ENCODE results near the gene RAP1GAP.
"Not testable (repeated sequence)": the region's sequence is repeated elsewhere in the genome, so short reads cannot be mapped to it uniquely, and the experiment has no call there.

The RAP1GAP gene

DNA sequence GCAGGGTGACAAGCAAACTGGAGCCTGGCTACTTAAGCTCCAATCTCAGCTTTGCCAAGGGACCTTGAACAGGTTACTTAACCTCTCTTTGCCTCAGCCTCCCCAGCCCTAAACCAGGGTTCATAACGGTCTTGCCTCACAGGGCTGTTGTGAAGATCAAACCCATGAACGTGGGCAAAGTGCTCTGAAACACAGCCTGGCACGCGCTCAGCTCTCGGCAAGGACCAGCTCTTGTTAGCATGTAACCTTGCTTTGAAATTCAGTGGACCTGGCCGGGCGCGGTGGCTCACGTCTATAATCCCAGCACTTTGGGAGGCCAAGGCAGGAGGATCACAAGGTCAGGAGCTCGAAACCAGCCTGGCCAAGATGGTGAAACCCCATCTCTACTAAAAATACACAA, 24.8 kb downstream of the RAP1GAP start:
- DNase-seq (ENCODE audit: low spot score): no peak

DNA sequence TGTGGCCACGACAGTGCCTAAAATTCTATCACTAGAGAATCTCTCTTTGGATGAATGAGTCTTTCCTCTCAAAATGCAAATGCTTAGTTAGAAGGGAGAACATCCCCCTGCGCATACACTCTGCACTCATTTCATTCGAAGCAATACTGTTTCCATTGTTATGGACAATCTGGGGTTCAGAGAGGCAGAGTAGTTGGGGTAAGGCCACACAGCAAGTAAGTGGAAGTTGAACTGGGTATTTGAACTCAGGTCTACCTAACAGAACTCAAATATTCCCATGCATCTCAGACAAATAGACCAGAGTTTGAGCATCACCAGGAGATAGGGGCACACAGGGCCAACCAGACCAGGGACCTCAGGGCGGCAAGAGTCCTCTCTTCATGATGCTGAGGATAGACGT, 25.5 kb downstream of the RAP1GAP start:
- no peak for DNase-seq (ENCODE audit: low spot score)

DNA sequence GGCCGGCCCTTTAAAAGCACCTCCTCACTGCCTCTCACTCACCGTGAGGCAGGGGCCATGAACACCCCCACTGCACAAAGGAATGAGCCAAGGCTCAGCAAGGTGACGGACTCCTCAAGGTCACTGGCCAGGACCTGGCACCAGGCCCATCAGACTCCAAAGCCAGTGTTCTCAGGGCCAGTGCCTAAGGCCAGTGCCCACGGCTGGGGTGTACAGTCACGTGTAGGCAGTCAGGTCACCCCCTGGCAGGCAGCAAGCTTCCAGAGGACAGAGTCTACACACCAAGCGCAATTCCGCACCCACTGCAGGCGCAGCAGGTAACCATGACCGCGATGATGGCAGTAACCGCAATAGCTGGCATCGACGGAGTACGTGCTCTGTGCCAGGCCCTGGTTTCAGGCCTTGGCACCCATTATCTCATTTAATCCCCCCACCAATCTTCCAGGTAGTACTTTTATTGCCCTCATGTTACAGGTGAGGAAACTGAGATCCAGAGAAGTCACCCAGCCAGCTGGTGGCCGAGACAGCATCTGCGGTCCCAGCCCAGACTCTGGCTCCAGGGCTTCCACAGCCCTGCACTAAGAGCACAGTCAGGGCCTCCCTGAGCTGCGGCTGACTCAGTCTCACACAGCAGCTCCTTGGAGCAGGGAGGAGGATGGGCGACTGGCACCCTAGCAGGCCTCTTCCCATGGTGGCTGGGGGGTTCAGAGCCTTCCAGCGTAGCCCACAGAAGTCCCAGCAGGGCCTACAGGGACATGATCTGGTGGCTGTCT, 27.0 kb downstream of the RAP1GAP start:
- no peak for DNase-seq (ENCODE audit: low spot score)

DNA sequence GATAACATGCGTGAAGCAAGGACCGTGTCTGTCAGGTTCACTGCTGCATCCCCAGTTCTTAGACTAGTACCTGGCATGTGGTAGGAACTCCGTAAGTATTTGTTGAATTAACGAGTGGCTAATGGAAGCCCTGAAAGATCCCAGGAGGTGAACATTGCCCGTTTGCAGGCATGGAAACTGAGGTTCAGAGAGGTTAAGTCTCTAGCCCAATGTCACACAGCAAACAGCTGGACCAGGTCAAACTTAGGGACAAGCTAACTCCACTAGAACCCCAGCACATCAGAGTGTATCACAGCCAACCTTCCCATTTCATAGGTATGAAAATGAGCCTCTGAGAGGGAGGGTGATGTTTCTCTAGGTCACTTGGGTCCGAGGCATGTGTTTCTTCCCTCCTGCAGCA, 27.6 kb downstream of the RAP1GAP start:
- no peak for DNase-seq (ENCODE audit: low spot score)

DNA sequence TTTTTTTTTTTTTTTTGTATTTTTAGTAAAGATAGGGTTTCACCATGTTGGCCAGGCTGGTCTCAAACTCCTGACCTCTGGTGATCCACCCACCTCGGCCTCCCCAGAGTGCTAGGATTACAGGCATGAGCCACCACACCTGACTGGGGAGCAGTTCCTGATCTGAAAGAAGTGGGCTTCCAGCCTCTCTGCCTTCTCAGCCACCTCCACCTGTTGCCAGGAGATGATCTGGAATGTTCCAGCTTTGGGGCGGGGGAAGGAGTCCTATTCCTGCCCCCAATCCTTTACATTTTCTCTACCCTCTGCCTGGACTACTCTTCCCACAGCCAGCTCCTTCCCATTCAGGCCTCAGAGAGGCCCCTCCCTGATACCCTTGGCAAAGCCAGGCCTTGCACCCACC, 28.1 kb downstream of the RAP1GAP start:
- no peak for DNase-seq (ENCODE audit: low spot score)

DNA sequence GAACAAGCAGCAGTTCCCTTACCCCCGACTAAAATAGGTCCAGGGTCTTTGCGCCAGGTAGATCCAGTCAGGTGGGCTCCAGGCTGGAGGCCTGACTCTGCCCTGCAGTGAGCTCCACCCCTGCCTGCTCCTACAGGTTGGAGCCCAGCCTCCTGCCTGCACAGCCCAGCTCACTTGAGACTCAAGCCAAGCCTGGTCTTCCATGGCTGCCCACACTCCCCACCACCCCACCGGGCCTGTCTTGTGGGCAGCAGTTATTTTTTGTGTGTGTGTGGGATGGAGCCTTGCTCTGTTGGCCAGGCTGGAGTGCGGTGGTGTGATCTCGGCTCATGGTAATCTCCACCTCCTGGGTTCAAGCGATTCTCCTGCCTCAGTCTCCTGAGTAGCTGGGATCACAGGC, 28.5 kb downstream of the RAP1GAP start:
- no peak for DNase-seq (ENCODE audit: low spot score)

DNA sequence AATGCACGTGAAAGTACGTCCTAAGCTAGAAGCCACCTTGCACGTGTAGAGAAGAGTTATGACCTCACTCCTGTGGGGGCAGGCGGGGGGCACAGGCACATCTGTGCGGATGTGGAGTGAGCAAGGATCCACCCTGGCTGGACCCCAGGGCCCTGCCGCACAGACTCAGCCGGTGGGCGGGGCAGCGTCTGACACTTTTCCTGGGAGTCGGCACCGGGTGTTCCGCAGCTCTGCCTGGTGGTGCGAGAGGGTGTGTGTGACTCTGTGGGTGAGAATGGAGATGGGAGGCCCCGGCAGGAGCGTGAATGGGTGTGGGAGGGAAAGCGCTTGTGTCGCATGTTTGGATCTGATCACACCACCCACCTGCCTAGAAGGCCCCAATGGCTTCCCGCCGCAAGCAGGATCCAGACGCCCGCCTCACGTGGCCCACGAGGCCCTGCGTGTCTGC, 29.5 kb downstream of the RAP1GAP start:
- no peak for DNase-seq (ENCODE audit: low spot score)

DNA sequence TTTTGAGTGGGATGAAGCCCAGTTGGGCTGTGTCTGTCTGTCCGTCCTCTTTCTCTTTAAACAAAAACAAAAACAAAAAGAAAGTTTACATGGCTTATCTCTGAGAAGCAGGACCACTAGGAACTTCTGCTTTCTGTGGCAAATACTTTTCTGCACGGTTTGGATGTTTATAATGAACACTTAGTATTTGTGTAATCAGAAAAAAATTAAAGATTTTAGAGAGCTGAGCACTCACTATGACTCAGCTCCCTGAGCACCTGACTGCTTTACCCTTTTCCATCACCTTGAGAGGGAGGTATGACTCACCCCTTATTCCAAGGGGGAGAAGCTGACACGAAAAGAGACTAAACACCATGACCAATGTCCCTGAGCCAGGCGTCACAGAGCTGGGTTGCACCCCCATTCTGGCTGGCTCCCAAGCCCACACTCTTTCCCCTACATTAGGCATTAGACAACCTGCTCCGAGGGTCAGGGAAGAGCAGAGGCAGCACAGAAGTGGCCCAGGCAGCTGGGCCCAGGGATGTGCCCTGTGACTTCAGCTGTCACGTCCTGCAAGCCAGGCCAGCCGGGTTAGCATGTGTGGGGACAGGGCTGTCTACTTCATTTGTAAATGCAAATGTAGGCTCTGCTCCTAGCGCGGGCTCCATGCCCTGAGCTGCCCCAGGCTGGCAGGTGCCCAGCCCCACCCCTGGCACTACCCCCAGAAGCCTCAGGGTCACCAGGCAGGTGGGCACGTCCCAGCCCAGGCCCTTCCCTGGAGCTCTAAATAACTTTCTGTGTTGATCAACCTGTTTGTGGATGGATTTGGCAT, 30.4 kb downstream of the RAP1GAP start:
- DNase-seq (ENCODE audit: low spot score): no peak

DNA sequence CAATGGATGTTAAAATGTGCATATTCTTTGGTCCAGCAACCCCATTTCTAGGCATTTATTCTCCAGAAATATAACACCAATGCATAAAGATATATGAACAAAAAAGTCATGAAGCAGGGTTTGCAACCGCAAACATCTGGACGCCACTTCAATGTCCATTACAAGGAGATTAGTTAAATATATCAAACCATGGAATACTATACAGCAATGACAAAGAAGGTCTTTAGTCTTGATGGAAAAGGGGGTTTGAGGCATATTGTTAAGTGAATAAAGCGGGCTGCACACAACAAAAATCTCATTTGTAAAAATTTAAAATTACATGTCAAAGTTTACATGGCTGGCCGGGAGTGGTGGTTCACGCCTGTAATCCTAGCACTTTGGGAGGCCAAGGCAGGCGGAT, 31.6 kb downstream of the RAP1GAP start:
- DNase-seq (ENCODE audit: low spot score): no peak

DNA sequence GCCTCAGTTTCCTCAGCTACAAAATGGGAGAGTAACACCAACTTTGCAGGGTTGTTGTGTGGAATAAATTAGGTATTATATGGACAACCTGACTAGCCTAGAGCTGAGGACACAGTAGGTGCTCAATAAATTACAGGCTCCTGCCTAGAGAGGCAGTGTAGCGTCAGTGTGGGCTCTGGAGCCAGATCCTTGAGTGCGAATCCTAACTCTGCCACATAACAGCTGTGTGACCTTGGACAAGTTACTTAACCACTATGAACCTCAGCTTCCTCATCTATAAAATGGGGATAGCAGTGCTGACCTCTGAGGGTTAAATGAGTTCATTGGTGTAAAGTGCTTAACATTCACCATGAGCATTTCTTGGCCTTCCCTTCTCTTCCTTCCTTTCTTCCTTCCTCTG, 33.1 kb downstream of the RAP1GAP start:
- no peak for DNase-seq (ENCODE audit: low spot score)

DNA sequence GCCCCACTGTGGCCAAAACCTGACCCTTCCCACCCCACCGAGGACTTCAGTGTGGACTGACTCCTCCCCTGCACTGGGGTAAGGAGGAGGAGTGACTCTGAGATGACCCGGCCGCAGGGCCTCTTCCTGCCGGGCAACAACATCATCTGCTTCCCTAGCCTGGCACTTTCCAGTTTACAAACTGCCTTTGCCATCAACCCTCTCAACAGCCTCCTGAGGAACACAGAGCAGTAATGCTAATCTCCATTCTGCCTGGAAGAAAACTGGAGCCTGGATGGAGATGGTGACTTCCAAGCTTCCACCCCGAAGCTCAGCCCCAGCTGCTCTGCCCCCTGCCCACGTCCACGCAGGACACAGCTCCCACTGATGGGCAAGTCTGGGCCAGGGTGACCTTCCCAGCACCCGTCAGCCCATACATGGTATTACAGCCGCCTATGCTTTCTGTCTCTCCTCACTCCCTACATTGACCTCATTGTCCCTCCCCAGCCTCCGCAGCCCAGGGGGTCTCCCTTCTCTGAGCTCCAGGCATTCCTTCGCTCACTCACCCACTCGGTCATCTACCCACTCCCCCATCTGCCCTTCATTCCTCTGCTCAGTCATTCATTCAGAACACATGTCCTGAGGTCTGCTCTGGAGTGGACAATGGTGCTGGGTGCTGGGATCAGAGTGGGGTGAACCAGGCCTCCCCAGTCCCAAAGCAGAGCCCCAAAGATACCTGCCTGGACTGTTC, 34.2 kb downstream of the RAP1GAP start:
- DNase-seq (ENCODE audit: low spot score): no peak

DNA sequence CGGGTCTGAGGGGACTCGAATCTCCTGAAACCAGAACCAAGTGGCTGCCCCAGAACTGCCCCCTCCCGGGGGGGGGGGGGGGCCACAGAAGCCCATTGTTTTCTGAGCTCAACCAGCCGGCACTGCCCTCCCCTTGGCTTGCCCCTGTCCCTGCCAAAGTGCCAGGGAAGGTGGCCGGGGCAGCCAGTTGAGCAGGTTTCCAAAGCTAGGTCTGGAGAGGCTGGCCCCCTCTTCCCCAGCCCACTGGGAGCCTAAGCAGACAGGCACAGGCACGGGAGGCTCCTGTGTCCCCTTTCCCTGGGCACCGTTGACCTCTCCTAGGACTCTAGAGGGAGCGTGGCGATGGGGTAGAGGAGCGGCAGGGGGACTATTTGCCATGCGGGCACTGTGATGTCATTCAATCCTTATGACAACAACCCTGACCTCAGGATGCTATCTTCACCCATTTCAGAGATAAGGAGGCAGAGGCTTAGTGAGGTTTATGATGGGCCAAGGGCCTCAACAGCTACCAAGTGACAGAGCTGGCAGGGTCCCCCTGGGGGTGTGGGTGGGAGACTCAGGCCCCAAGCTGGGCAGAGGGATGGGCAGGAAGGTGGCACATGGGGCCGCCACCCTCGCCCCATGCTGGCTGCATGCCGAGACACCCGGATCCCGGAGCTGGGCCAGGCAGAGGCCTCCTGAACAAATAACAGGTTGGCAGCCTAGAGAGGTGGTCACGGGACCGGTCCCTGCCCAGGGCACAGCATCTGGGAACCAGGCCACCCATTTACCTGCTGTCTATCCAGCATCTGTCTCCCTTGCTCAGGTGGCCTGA, 35.0 kb downstream of the RAP1GAP start:
- DNase-seq (ENCODE audit: low spot score): no peak

DNA sequence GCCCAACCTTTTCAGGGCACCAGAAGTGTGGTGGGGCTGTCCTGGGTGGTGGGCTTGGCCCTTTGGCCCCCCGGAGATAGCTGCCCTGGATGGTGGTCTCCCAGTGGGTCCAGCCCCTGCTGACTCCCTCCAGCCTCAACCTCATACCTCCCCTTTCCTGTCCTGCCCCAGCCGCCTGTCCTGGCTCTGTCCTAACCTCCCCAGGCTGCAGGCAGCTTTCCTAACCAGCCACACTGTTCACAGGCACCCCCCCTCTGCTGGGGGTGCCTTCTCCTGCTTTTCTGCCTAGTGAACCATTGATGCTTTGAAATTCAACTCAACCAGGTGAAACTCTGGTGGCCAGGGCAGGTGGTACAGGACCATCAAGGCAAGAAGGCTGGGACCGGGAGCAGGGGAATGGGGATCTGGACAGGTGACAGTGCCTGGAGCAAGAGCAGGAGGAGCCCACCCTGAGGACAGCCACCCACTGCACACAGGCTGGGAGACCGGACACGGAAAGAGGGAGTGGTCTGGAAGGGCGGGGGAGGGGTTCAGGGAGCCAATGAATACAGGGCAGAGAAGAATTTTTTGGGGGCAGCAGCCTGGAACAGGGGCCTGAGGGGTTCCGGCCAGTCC, 35.9 kb downstream of the RAP1GAP start:
- no peak for DNase-seq (ENCODE audit: low spot score)

DNA sequence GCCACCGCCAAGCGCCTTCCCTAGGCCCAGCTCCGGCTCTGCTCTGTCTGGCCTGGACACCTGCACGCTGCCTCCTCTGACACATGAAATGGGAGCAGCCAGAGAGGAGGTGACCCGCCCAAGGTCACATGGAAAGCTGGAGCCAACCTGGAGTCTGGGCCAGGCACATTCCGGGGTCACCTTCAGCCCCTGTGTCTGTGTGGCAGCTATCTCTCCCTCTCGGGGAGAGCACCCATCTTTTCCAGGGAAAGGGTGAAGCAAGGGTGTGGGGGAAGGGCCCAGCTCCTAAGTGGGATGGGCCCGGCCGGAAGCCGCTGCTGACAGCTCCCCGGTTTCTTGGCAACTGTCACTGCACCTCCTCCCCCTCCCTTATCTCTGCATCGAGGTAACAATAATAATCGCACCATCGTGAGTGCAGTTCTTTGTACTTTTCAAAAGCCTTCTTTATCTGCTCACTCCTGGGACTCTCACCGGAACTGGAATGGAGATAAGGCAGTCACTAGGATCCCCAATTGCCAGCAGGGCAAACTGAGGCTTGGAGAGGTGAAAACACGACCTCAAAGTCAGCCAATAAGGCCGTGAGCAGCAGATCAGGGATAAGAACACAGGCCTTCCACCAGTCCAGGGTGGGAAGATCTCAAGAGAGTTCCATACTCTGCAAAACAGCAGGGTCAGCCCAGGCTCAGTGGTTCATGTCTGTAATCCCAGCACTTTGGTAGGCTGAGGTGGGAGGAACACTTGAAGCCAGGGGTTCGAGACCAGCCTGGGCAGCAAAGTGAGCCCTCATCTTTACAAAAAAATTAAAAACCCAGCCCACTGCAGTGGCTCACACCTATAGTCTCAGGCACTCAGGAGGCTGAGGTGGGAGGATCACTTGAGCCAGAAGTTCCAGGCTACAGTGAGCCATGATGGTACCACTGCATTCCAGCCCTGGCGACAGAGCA, 36.9 kb downstream of the RAP1GAP start:
- DNase-seq (ENCODE audit: low spot score): no peak

DNA sequence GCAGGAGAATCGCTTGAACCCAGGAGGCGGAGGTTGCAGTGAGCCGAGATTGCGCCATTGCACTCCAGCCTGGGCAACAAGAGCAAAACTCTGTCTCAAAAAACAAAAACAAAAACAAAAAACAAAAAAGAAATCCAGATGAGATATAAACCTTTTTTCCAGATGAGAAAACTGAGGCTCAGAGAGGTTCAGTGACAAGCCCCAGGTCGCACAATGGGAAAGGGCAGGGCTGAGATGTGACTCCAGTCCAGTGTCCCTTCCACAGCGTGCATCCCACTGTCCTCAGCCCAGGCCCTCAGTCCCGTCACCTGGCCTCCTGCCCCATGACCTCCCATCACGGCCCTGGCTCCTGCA, 37.6 kb downstream of the RAP1GAP start:
- not testable (repeated sequence) for DNase-seq (ENCODE audit: low spot score)

DNA sequence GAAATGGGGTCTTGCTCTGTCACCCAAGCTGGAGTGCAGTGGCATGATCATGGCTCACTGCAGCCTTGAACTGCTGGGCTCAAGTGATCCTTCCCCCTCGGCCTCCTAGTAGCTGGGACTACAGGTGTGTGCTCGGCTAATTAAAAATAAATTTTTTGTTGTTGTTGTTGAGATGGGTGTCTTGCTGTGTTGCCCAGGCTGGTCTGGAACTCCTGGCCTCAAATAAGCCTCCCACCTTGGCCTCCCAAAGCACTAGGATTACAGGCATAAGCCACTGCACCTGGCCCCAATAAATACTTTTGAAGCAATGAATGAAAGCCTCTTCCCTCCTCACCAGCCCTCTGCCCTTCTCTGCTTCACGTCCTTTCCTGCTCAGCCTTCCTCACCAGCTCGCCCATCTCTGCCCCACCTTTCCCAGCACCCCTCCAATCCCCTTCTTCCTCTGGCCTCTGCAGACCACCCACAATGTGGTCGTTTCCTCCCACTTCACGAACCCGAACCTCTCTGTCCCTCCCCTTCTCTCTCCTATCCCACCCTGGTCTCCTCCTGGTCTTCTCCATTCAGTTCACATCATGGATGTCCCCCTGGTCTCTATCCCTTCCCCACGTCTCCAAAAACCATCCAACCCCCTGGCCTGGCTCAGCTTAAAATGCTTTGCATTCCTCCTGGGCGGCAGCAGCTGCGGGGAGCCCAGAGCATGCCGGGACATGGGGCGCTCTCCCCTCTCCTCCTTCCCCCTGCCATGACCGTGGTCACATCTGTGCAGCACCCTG, 38.4 kb downstream of the RAP1GAP start:
- DNase-seq (ENCODE audit: low spot score): no peak

DNA sequence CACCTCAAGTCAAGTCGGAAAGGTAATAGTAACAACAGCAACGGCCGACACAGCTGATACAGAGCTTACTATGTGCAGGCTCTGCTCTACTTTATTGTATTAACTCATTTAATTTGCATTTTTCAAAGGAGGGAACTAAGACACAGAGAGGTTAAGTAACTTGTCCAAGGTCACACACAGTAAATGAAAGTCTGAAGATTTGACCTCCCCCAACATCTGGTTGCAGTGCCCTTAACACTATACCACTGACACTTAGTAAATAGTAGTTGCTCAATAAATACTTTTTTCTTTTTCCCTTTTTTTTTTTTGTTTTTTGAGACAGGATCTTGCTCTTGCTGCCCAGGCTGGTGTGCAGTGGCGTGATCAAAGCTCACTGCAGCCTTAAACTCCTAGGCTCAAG, 39.2 kb downstream of the RAP1GAP start:
- no peak for DNase-seq (ENCODE audit: low spot score)

DNA sequence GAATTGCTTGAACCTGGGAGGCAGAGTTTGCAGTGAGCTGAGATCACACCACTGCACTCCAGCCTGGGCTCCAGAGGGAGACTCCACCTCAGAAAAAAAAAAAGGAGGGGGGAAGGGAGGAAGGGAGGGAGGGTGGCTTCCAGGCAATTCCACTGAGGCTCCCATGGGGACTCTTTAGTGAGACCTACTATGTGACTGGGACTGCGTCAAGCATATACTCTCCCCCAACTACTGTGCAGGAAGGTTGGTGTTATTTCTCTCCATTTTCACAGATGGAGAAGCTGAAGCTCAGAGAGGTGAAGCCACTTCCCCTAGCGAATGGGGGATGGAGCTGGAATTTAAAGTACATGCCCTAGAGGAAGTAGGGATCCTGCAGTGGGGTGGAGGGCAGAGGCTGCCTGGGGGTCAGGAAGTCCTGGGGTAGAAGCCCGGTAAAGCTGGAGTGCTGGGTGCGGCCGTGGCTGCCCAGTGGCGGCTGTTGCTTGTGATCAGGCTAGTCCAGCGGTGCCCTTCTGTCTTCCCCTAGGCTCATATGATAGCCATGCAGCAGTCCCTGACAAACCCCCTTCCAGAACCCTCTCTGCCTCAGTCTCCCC, 40.3 kb downstream of the RAP1GAP start:
- DNase-seq (ENCODE audit: low spot score): no peak

DNA sequence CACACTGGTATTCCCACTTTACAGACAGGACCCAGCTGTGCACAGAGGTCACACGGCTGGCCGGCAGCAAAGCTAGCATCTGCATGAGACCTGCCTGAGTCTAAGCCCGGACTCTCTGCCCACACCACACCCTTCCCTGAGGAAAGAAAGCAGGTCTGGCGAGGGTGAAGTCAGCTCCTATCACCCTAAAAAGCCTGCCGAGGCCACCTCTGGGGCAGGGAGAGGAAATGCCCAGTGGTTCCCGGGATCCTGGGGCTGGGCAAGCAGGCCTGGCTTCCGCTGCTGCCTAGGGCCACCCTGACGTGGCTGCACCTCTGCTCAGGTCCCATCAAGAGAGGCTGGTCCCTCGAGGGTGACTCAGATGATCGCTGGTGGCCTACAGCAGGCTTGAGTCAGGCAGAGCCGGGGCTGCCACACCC, 42.2 kb downstream of the RAP1GAP start:
- DNase-seq (ENCODE audit: low spot score): no peak
